ENCODE results near the gene RAB39A.
A peak's percentile ranks its signal among the peaks of the same experiment; 100 is the strongest.
"Not testable (repeated sequence)": the region's sequence is repeated elsewhere in the genome, so short reads cannot be mapped to it uniquely, and the experiment has no call there.

Gene RAB39A

DNA sequence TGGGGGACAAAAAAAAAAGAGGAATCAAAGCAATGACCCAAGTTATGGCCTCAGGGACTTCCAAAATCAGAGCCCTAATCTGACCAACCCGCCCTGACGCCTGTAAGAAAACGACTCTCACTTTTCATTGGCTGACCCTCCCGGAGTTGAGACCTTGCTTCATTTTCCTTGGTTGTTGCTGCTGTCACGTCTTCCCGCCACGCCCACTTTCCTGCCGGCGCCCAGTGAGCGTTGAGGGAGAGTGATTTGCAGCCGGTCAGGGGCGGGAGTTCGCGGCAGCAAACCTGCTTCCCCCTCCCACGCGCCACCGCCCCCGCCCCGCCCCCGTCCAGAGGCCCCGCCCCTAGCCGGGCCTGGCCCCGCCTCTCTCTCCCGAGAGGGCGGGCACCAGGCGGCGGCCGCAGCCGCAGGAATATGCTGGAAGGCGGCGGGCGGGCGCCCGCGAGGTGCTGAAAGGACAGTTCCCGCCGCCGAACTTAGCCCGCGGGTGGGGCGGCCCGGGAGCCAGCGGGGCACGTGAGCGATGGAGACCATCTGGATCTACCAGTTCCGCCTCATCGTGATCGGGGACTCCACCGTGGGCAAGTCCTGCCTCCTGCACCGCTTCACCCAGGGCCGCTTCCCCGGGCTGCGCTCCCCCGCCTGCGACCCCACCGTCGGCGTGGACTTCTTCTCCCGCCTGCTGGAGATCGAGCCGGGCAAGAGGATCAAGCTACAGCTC, at the start of gene RAB39A:
Gene RAB39A (plus strand): TSS at position 403 of the 721 bp plus-strand sequence. CDS start 121 bp downstream, at position 524.
- DNase-seq = peak; percentile 81

GRCh38 chr11:107881471-107881870, 46.8 kb upstream of the RAB39A start:
- DNase-seq = not testable (repeated sequence)

- DNase-seq = no peak
These were observed 46.0 kb upstream of the RAB39A start for GRCh38 chr11:107882095-107882820.

DNA sequence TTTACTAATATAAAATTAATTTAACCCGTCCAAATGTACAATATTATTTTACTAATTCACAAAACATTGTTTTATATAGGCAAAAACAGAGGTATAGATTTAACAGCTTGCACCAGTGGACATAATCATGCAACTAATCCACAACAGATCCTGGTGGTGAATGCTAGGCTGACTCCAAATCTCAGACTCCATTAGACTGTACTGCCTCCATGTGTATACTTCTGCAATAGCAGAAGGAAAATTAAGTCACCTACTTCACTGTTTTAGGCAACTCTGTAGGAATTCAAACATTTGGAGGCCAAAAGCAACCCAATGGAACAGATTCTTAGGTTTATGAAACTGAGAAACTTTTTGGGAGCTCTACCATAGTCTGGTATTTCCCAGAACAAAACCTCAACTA, 30.0 kb upstream of the RAB39A start:
- no peak for DNase-seq

DNA sequence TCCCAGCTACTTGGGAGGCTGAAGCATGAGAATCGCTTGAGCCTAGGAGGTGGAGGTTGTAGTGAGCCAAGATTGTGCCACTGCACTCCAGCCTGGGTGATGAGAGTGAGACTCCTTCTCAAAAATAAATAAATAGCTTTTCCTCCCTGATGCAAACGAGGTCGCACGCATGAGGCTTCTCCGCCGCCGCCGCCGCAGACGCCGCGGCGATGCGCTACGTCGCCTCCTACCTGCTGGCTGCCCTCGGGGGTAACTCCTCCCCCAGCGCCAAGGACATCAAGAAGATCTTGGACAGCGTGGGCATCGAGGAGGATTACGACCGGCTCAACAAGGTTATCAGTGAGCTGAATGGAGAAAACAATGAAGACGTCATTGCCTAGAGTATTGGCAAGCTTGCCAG, 20.0 kb upstream of the RAB39A start:
- DNase-seq = no peak

- DNase-seq = not testable (repeated sequence)
These were observed 15.8 kb upstream of the RAB39A start for GRCh38 chr11:107912415-107912814.

GRCh38 chr11:107915229-107915628, 13.0 kb upstream of the RAB39A start:
- no peak for DNase-seq

- peak; percentile 64 for DNase-seq
These were observed 11.5 kb upstream of the RAB39A start for GRCh38 chr11:107916671-107917241.

GRCh38 chr11:107921997-107922396, 6.3 kb upstream of the RAB39A start:
- DNase-seq = no peak

DNA sequence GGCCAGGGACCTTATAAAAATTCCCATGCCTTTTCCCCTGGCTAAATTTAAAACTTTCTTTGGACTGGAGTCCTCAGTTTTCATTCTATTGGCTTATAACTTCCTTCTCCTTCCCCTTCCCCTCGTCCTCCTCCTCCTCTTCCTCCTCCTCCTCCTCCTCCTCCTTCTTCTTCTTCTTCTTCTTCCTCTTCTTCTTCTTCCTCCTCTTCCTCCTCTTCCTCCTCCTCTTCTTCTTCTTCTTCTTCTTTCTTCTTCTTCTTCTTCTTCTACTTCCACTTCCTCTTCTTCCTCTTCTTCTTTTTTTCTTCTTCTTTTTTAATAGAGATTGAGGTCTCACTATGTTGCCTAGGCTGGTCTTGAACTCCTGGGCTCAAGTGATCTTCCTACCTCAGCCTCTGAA, 4.7 kb upstream of the RAB39A start:
- not testable (repeated sequence) for DNase-seq

DNA sequence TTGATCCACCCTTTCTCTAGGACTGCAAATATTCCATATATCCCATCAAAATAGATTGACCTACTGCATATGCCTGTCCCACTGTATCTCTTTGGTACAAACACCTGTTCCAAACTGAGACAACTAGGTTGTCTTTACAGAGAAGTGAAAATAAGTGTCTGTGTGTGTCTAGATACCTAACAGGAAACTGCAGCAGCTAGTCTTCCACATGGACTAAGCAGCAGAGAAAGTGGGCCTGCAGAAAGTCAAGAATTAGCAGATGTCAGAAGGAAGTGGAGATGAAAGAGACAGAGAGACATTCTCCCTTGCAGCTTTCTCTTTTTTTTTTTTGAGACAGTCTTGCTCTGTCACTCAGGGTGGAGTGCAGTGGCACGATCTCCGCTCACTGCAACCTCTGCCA, 3.9 kb upstream of the RAB39A start:
- no peak for DNase-seq

DNA sequence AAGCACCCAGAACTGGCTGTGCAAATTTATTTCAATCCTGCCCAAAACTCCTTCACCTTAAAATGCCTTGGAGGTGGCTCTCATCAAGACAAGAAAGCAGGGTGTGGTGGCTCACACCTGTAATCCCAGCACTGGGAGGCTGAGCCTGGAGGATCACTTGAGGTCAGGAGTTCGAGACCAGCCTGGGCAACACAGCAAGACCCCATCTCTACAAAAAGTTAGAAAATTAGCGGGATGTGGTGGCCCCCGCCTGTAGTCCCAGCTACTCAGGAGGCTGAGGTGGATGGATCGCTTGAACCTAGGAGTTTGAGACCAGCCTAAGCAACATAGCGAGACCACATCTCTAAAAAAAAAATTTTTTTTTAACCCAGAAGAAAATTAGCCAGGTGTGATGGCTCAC, 689 bp upstream of the RAB39A start:
- DNase-seq = no peak

GRCh38 chr11:107928767-107929507, 689 bp downstream of the RAB39A start:
- peak; percentile 52 for DNase-seq

DNA sequence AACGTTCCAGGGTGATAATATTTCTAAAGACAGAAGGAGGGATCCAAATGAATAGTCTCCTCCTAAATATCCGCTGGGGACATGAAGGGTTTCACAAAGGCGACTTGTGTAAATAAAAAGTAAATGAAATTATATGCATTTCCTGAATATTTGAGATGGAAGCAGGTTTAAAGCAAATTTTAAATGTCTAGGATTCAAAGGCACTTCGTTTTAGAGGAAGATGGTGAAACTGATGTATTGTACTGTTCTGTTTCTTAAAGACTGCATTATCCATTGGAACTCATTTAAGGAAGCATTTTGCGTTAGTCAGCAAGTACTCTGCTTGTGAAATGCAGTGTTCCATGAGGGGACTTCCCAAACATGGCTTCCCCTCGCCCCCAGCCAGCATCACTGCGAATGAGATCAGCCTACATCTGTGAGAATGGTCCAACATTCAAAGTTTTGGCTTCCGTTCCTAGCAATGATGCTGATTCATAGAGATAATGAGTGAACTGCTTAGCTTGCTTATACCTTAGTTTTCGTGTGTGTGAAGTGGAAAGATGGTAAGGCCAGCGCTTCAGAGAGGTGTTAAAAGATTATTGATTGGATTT, 1.5 kb downstream of the RAB39A start:
- no peak for DNase-seq

- no peak for DNase-seq
These were observed 3.0 kb downstream of the RAB39A start for GRCh38 chr11:107931206-107931605.

DNA sequence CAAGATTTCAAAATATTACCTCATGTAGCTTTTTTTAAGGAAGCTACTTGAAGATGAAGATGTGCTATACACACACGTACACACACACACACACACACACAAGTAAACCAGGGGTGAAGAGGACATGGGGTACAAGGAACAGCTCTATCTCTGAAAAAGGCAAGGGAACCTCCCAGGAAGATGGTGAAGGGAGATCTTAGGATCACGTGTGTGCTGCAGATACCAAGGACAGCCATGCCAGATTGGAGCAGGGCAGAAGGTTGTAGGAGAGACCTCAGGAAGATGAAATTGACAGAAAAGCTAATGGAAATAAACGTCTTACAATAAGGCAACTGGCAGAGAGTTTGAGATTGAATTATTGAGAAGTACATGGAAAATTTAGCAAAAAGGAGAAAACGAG, 19.7 kb downstream of the RAB39A start:
- no peak for DNase-seq

GRCh38 chr11:107948328-107948727, 20.1 kb downstream of the RAB39A start:
- not testable (repeated sequence) for DNase-seq

- no peak for DNase-seq
These were observed 22.9 kb downstream of the RAB39A start for GRCh38 chr11:107951155-107951554.

- DNase-seq = no peak
These were observed 25.2 kb downstream of the RAB39A start for GRCh38 chr11:107953446-107953845.

DNA sequence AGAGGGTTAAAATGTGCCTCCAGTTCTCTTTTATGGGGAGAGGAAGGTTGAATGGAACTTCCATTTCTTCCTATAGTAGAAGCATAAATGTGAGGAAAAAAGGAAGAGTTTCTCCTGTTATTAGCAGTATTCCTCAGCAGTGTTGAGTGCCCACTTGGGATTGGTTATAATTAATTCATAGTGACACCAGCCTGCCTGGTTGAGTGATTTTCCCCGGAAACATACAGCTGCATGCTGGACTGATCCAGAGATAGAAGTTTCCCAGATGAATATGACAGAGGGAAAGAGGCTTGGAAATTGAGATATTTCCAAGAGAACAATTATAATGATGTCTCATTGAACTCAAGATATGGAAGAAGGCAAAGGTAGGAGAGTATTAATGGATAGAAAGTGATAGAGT, 28.3 kb downstream of the RAB39A start:
- DNase-seq = no peak

DNA sequence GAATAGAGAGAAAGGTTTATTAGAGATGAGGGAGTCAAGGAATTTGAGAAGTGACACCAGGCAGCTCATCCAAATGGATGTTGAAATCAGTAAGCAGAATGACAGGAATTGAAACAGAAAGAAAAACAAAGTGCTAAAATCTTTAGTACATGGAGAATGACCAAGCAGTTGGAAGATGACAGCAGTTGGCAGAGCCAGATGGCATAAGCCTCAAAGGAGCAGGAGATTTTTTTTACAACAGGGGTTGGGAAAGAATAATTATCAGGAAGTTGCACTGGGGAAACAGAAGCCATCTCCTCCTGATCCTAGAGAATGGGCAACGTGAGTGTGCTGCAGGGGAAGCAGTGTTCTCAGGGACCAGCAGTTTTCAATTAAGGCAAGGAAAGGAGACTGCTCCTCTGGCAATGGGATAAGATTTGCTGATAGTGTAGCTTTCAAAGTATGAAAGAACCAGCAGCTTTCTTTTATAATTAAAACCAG, 28.9 kb downstream of the RAB39A start:
- DNase-seq = no peak

DNA sequence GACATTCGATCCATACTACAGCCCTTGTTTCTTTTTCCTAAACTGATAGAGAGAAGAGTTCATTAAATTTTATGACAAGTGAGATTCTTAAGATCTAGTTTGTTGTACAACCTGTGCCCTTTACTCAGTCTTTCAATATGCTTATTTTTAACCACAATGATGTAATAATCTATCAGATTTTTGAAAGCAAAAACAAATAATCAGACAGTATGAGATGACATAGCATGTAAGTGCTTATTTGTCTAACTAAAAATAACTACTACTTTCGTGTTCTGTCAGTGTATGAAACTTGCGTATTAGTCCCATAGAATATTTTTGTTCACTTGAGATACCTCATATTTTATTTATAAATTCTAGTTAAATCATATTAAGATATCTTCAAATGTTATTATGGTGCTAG, 33.2 kb downstream of the RAB39A start:
- DNase-seq = no peak

- DNase-seq = no peak
These were observed 33.9 kb downstream of the RAB39A start for GRCh38 chr11:107962181-107962580.

Data from activated CD8-positive, alpha-beta memory T cell treated with anti-CD3 and anti-CD28 coated beads, Interleukin-2, amount 50 U/mL, for 48 hours (primary cell).